HepG2 (cell line): ENCODE data around the gene BCAS3. TPM values are rescaled to one million over a fixed set of nuclear protein-coding genes. Genes with fewer than 3 reads are reported as not detected.

Experiments used
- ATAC-seq: fragments of 200-7000 bp; cut with Tn5 transposase; 3 replicates; pipeline ENCODE4 v1.9.1; 2020; ENCODE audit warnings: mild to moderate bottlenecking, moderate library complexity
- BruUV-seq: library from RNA; stranded (reverse); fragments of 400-500 nt; replicated peaks from 2 replicates; lab custom pipeline; 2021; lab: Mats Ljungman, UMichigan
- CTCF ChIA-PET: fragments of 300-600 bp; formaldehyde crosslinking; extraction: SDS; loops from one replicate; lab custom pipeline; 2021; ENCODE audit warnings: low total read pairs, inconsistent platforms, low intra/inter-chr PET ratio; lab: Yijun Ruan, JAX
- POLR2A ChIA-PET: fragments of 350-600 bp; sonication (Branson Sonifier 250); formaldehyde crosslinking; loops from one replicate; lab custom pipeline; 2020; ENCODE audit warnings: antibody characterized with exemption, inconsistent platforms; lab: Yijun Ruan, JAX
- DNase-seq: peaks from one replicate; pipeline ENCODE4 v3.0.0-alpha.2; 2015; ENCODE audit warnings: low spot score
- FAIRE-seq: peaks from 3 replicates; lab custom pipeline; 2011; peaks lifted over from hg19 to GRCh38; lab: Jason Lieb, UNC
- H2AFZ ChIP-seq: one replicate; pipeline ENCODE4 v1.6.1; 2011; ENCODE audit warnings: low read length, inconsistent platforms
- H3K27ac ChIP-seq: fragments of 300-600 bp; 3 replicates; pipeline ENCODE4 v1.8.0; 2011; ENCODE audit warnings: mixed run types, mild to moderate bottlenecking, mixed read lengths, low read length, inconsistent platforms; ENCODE audit not compliant: insufficient read depth; ENCODE audit errors: extremely low read length
- H3K27me3 ChIP-seq, 2 experiments: fragments of 200-600 bp in 1 of 2; 2 replicates in 1 of 2; 3 replicates in 1 of 2; pipeline versions ENCODE4 v1.6.0 to v1.8.0; 2011; ENCODE audit warnings: low read length in 2 of 2, mild to moderate bottlenecking in 2 of 2, moderate library complexity in 2 of 2, inconsistent platforms in 1 of 2; ENCODE audit not compliant: insufficient read depth in 2 of 2, control insufficient read depth in 1 of 2
- H3K36me3 ChIP-seq, 2 experiments: fragments of 200-600 bp in 1 of 2; replicated peaks in 1 of 2; 2 replicates in 1 of 2; 3 replicates in 1 of 2; pipeline versions ENCODE4 v1.5.1 to v1.8.0; 2011; ENCODE audit warnings: low read length in 2 of 2, inconsistent platforms in 1 of 2; ENCODE audit not compliant: insufficient read depth in 2 of 2, control insufficient read depth in 1 of 2
- H3K4me1 ChIP-seq: 2 replicates; pipeline ENCODE4 v1.5.1; 2012; ENCODE audit warnings: low read length, inconsistent platforms; ENCODE audit not compliant: insufficient read depth
- H3K4me2 ChIP-seq: 2 replicates; pipeline ENCODE4 v1.6.0; 2011; ENCODE audit warnings: low read depth, low read length, inconsistent platforms
- H3K4me3 ChIP-seq, 3 experiments: fragments of 200-600 bp in 1 of 3; sonication (generic), shearing (Covaris generic) in 1 of 3; replicated peaks in 1 of 3; 2 replicates each; pipeline ENCODE4 v1.5.1; 2011 to 2016; ENCODE audit warnings: low read length in 3 of 3, inconsistent platforms in 2 of 3, low read depth in 2 of 3, mild to moderate bottlenecking in 2 of 3, control low read depth in 1 of 3, mixed read lengths in 1 of 3; ENCODE audit not compliant: insufficient read depth in 1 of 3
- H3K79me2 ChIP-seq: one replicate; pipeline ENCODE4 v1.6.1; 2011; ENCODE audit warnings: low read length, inconsistent platforms; ENCODE audit not compliant: insufficient read depth
- H3K9ac ChIP-seq: 2 replicates; pipeline ENCODE4 v1.6.0; 2011; ENCODE audit warnings: mild to moderate bottlenecking, low read depth, low read length, inconsistent platforms; ENCODE audit not compliant: insufficient read depth
- H3K9me3 ChIP-seq: 2 replicates; pipeline ENCODE4 v1.5.1; 2012; ENCODE audit warnings: mild to moderate bottlenecking, low read length
- H4K20me1 ChIP-seq: 2 replicates; pipeline ENCODE4 v1.6.0; 2011; ENCODE audit warnings: inconsistent platforms, mild to moderate bottlenecking, low read length, moderate library complexity; ENCODE audit not compliant: insufficient read depth
- FOXO1 ChIP-seq: sonication (generic); formaldehyde crosslinking; IDR thresholded peaks from 2 replicates; pipeline ENCODE4 v1.4.0; 2020; ENCODE audit warnings: missing genetic modification reagents
- HNRNPUL1 ChIP-seq: fragments of 200-400 bp; formaldehyde crosslinking; IDR thresholded peaks from 2 replicates; pipeline ENCODE4 v1.6.1; 2017; ENCODE audit warnings: low read depth, mild to moderate bottlenecking, low read length, moderate library complexity
- KAT7 ChIP-seq: IDR thresholded peaks from 2 replicates; pipeline ENCODE4 v1.6.1; 2018; ENCODE audit warnings: borderline replicate concordance, missing compliant biosample characterization
- KDM4B ChIP-seq: sonication (generic); formaldehyde crosslinking; IDR thresholded peaks from 2 replicates; pipeline ENCODE4 v1.4.0; 2020; ENCODE audit warnings: missing genetic modification reagents
- KMT2A ChIP-seq: sonication (generic); formaldehyde crosslinking; IDR thresholded peaks from 2 replicates; pipeline ENCODE4 v1.4.0; 2020; ENCODE audit warnings: missing genetic modification reagents
- RAD21 ChIP-seq: fragments of 450-650 bp; formaldehyde crosslinking; IDR thresholded peaks from 2 replicates; pipeline ENCODE4 v1.5.0; 2020; ENCODE audit warnings: mild to moderate bottlenecking
- SIX4 ChIP-seq: sonication (generic); formaldehyde crosslinking; IDR thresholded peaks from 2 replicates; pipeline ENCODE4 v1.4.0; 2020; ENCODE audit warnings: missing genetic modification reagents
- TCF7L2 ChIP-seq: IDR thresholded peaks from 2 replicates; pipeline ENCODE4 v1.6.1; 2011; ENCODE audit warnings: mild to moderate bottlenecking, low read depth, low read length, moderate library complexity
- ZHX1 ChIP-seq: sonication (generic); formaldehyde crosslinking; IDR thresholded peaks from 2 replicates; pipeline ENCODE4 v1.8.1; 2022; ENCODE audit warnings: low read depth, mild to moderate bottlenecking, missing genetic modification reagents
- ZNF337 ChIP-seq: sonication (generic); formaldehyde crosslinking; IDR thresholded peaks from 2 replicates; pipeline ENCODE4 v1.5.1; 2020; ENCODE audit warnings: missing genetic modification reagents, low read depth, mild to moderate bottlenecking, borderline replicate concordance
- ZNF354B ChIP-seq: sonication (generic); formaldehyde crosslinking; IDR thresholded peaks from 2 replicates; pipeline ENCODE4 v1.8.0; 2022; ENCODE audit warnings: mild to moderate bottlenecking, missing genetic modification reagents
- ZSCAN29 ChIP-seq: sonication (generic); formaldehyde crosslinking; conservative IDR thresholded peaks from 2 replicates; pipeline ENCODE4 v1.4.0; 2020; ENCODE audit warnings: mild to moderate bottlenecking, missing genetic modification reagents
- WGBS: methylation state at CpG from one replicate; pipeline ENCODE4 v1.1.6; 2017; ENCODE audit warnings: low lambda C conversion rate; 5-methylcytosine and 5-hydroxymethylcytosine counted together
- in situ Hi-C: cut with HindIII; loops from 2 replicates; pipeline ENCODE4 v1.10.0; 2017; ENCODE audit warnings: low pct_unique_long_range_greater_than_20kb; ENCODE audit not compliant: extremely low pct_ligation_motif_present
- intact Hi-C: fragments of 100-400 bp; cut with micrococcal nuclease; formaldehyde crosslinking; loops from one replicate; pipeline ENCODE4 v1.10.0; 2022; ENCODE audit not compliant: unreplicated experiment
- polyA plus RNA-seq, 8 experiments: library from polyadenylated mRNA; depleted of rRNA in 3 of 8; stranded (reverse) in 7 of 8; unstranded in 1 of 8; fragments of >200 nt; fragmentation: Illumina TruSeq in 4 of 8; extraction: Trizol in 4 of 8; gene quantifications; 2 replicates each; pipeline versions ENCODE4 v1.2.1 to v1.2.3, GENCODE V29; 2011 to 2016; ENCODE audit warnings: low read depth in 4 of 8, missing spikeins in 1 of 8, mixed read lengths in 1 of 8; ENCODE audit not compliant: insufficient read depth in 1 of 8
- total RNA-seq, 5 experiments: library from RNA; depleted of rRNA; stranded (reverse); fragments of >200 nt; fragmentation: Illumina TruSeq; extraction: Trizol; gene quantifications; 2 replicates each; pipeline ENCODE4 v1.2.3, GENCODE V29; 2016; ENCODE audit warnings: low read depth in 1 of 5

BCAS3 gene
- total and polyA plus RNA-seq, 2 of the 13 experiments (the other 11 are each of a cell fraction or from before 2014, with no cell fraction given): 10.7 to 11.2 TPM

- no TSS peak for BruUV-seq
- CTCF ChIA-PET: no interaction called here
- TF ChIP-seq RAD21 (CRISPR knock-in tag): no peak
- no peak overlapping the region for H3K9ac ChIP-seq
- no peak for DNase-seq
- no peaks in the 10 kb centered on the region for H3K79me2 ChIP-seq
- no peak overlapping the region for H3K4me2 ChIP-seq
- no peaks in the 10 kb centered on the region for H3K36me3 ChIP-seq
- no peak overlapping the region for H3K27ac ChIP-seq
- peaks cover 13% of the 10 kb centered on the region for H3K4me1 ChIP-seq
- no peak overlapping the region for H3K4me3 ChIP-seq
- in situ Hi-C loops (no loop called here), intact Hi-C loops (no loop called here)
- no peaks in the 10 kb centered on the region for H3K27me3 ChIP-seq
- POLR2A ChIA-PET: no interaction called here
- WGBS: 70% methylated on average over 2 of the region's 2 CpGs
- H2AFZ ChIP-seq: no peak overlapping the region
- no peak for FAIRE-seq
- peaks cover 7% of the 10 kb centered on the region for H3K9me3 ChIP-seq
- ATAC-seq: no peak
- H4K20me1 ChIP-seq: no peaks in the 10 kb centered on the region
Measured at GRCh38 chr17:60964160-60964559, 286.5 kb downstream of the BCAS3 start.

GRCh38 chr17:60968266-60968665, 290.6 kb downstream of the BCAS3 start:
- Histone ChIP-seq H3K4me1 (no peaks in the 10 kb centered on the region), H3K9me3 (no peaks in the 10 kb centered on the region), H3K36me3 (no peaks in the 10 kb centered on the region), H3K79me2 (no peaks in the 10 kb centered on the region), H3K27me3 (no peaks in the 10 kb centered on the region), H3K4me2 (no peak overlapping the region), H3K9ac (no peak overlapping the region), H3K27ac (no peak overlapping the region), H3K4me3 (no peak overlapping the region), H4K20me1 (no peaks in the 10 kb centered on the region), H2AFZ (no peak overlapping the region)
- no peak for DNase-seq
- 39% methylated on average over 2 of the region's 2 CpGs for WGBS
- in situ Hi-C loops (no loop called here), intact Hi-C loops (no loop called here)
- POLR2A ChIA-PET: no interaction called here
- CTCF ChIA-PET: no interaction called here
- FAIRE-seq: no peak
- no TSS peak for BruUV-seq
- no peak for ATAC-seq
- TF ChIP-seq ZNF337 (no peak), KAT7 (CRISPR knock-in tag) (no peak), ZSCAN29 (CRISPR knock-in tag) (no peak), KDM4B (CRISPR knock-in tag) (no peak), TCF7L2 (no peak), FOXO1 (CRISPR knock-in tag) (no peak), ZNF354B (CRISPR knock-in tag) (no peak), HNRNPUL1 (no peak), KMT2A (CRISPR knock-in tag) (no peak), ZHX1 (no peak), SIX4 (CRISPR knock-in tag) (no peak)
